A172 (cell line): ENCODE results near the gene CEP95. TPM values are rescaled to one million over a fixed set of nuclear protein-coding genes. Genes with fewer than 3 reads are reported as not detected.
"Not testable (repeated sequence)": the region's sequence is repeated elsewhere in the genome, so short reads cannot be mapped to it uniquely, and the experiment has no call there.

Source experiments
- DNase-seq: peaks from one replicate; pipeline ENCODE4 v3.0.0-alpha.2; 2015; ENCODE audit warnings: low spot score
- total RNA-seq: library from RNA; depleted of rRNA; stranded (reverse); fragments of >200 nt; shearing (Covaris generic); gene quantifications from 2 replicates; pipeline ENCODE4 v1.2.3, GENCODE V29; 2014; rRNA removed

Gene CEP95, protein sequence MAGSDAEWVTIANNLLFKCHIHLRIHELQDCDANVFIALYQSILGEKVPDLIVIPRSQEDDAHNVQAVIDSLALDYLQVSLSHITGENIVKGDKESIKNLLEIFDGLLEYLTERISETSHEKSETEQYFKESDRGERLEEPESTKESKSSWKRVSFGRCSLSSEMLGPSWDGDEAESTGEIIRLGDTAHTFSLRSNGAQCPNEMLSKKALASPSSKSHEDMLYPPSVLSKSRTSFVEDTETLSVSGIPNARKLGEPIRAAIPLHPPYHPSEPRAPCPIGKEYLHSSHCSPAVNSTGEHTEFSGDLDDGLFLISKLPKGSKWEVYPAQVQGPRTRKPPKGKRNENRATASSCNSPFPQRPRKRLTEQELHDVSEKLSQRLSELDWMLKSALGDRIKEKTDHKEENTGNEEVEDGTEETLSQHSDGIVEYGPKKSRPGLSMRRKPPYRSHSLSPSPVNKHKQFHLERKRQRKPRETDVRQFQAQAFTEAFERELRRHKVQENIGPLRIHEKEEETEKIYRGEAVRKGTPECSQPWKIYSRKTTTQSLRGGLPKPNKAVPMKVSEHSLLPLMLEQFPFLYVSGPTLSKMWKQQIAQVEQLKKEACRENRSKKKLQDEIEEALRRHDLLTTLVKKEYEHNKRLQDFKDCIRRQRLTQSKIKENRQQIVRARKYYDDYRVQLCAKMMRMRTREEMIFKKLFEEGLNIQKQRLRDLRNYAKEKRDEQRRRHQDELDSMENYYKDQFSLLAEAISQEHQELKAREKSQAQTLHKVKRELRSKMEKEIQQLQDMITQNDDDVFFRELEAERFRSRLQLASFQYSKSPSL
- 15.5 and 36.7 TPM in 2 replicates for total RNA-seq

DNA sequence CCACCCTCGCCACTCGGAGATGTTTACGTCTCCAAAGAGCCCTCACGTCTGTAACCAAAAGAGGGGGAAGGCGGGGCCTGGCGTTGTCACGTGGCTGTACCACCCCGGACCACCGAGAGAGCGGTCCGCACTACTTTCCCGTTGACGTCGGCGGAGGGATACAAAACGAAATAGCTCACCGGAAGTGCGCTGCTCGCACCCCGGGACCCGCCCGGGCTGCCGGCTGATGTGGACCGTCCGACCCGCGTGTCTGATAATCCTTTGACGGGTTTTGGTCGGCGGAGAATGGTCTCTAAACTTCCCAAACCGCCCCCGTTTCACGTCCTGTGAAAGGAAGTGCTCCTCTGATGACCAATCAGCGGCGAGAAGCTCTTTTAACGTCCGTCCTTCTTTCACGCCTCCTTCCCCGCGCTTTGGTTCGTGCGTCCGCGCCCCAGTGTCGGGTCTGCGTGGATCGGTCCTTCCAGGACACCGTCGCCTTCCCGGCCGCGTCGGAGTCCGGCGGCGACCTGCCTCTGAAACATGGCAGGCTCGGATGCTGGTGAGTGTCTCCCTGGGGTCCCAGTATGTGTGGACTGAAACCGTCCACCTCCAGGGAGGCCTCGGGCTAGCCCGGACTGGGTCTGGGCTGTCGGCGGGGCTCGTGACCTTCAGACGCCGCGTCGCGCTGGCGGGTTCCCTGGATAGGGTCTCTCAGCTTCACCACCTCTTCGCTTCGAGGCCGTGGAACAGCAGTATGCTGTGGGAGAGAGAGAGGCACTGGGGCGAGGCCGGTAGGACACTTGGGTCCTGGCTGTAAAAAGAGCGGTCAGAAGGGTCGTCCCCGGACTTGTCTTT, at the start of gene CEP95:
Gene CEP95 (plus strand): TSS at position 402 of the 837 bp plus-strand sequence. CDS start 121 bp downstream, at position 523.
- DNase-seq: no peak

DNA sequence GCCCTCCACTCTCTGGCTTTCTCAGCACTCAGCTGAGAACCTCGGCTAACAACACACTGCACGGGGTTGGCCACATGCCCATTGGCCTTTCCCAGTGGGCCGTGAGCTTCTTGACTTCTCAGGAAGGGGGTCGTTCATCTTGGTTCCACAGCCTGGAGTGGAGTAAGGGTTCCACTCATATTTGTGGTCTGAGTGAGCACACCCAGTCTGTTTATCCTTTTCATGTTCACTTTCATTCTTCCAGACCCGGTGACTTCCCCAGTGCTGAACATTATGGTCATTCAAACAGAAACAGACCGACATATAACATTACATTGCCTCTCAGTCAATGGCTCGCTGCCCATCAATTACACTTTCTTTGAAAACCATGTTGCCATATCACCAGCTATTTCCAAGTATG, 49.6 kb upstream of the CEP95 start:
- no peak for DNase-seq

DNA sequence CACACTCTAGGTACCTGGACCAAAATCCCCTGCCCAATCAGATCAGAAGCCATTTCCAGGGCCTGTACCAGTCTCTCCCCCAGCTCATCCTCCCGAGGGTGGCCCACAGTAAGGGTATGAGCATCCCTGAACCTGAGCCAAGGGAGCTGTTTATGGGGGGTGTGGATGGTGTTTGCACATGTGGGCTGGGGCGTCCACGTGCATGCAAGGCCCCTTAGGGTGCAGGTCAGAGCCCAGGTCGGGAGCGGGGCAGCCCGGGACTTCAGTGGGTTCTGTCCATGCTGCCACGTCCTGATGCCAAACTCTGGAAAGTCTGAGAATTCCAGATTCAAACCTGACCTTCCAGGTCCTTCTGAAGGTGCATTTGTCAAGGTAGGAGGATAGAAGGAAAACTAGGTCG, 48.0 kb upstream of the CEP95 start:
- no peak for DNase-seq

GRCh38 chr17:64459284-64459747, 47.5 kb upstream of the CEP95 start:
- peak; percentile 54 for DNase-seq

- not testable (repeated sequence) for DNase-seq
Measured at GRCh38 chr17:64459818-64460217, 47.0 kb upstream of the CEP95 start.

GRCh38 chr17:64460955-64461354, 45.8 kb upstream of the CEP95 start:
- no peak for DNase-seq

DNA sequence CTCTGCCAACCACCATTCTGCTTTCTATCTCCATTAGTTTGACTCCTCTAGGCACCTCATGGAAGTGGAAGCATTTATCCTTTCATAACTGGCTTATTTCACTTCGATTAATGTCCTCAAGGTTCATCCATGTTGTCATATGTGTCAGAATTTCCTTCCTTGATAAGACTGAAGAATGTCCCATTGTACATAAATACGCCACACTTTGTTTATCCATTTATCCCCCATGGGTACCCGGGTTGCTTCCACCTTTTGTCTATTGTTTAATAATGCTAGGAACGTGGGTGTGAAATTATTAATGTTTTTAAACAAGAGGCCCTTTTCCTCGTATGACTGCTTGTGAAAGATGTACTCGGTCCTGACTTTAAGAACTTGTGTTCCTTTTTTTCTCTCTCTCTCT, 45.0 kb upstream of the CEP95 start:
- DNase-seq: no peak

DNA sequence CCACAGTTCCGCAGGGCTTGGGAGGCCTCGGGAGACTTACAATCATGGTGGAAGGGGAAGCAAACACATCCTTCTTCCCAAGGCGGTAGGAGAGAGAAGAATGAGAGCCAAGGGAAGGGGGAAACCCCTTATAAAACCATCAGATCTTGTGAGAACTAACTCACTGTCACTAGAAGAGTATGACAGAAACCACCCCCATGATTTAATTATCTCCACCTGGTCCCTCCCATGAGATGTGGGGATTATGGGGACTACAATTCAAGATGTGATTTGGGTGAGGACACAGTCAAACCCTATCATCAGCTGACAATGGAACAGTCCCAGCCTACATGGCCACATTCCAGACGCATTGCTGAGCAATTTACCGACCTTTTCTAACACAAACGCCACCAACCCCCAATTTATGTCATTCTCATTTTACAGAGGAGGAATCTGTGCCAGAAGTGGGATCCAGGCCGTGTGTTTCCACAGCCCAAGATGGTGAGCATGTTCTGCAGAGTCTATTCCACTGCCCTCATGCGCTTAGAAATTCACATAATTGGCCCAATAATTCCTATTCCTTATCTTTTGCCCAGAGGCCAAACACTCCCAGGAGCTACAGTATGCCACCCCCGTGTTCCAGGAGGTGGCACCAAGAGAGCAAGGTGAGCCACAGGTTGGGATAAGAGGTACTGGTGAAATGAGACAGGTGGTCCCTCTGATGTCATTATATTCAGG, 40.6 kb upstream of the CEP95 start:
- DNase-seq: no peak

- not testable (repeated sequence) for DNase-seq
Measured at GRCh38 chr17:64466834-64467233, 39.9 kb upstream of the CEP95 start.

GRCh38 chr17:64470625-64471024, 36.2 kb upstream of the CEP95 start:
- DNase-seq: no peak

DNA sequence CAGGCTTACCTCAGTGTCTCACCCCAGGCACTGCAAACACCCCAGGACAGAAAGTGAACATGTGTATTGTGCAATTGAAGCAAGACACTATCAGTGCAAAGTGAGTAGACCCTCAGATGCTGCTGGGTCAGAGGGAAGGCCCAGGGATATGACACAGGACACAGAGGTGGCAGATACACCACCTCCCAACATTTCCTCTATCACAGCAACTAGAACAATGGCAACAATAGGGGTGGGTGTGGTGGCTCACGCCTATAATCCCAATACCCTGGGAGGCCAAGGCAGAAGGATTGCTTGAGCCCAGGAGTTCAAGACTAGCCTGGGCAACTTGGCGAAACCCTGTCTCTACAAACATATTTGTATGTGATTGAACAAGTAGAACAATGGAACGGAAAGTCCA, 35.3 kb upstream of the CEP95 start:
- DNase-seq: no peak

DNA sequence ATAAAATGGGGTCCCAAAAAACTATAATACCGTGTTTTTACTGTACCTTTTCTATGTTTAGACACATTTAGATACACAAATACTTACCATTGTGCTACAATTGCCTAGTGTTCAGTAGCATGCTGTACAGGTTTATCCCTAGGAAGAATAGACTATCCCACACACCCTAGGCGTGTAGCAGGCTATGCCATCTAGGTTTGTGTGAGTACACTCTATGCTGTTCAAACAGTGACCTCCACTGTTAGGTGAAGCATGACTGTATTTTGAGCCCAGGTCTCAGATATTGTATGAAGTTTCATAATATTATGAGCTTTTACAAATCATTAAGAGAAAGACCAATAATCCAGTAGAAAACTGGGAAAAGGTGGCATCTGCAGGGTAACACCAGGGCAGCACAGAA, 34.2 kb upstream of the CEP95 start:
- DNase-seq: no peak

- DNase-seq: no peak
Measured at GRCh38 chr17:64477849-64478248, 28.9 kb upstream of the CEP95 start.

DNA sequence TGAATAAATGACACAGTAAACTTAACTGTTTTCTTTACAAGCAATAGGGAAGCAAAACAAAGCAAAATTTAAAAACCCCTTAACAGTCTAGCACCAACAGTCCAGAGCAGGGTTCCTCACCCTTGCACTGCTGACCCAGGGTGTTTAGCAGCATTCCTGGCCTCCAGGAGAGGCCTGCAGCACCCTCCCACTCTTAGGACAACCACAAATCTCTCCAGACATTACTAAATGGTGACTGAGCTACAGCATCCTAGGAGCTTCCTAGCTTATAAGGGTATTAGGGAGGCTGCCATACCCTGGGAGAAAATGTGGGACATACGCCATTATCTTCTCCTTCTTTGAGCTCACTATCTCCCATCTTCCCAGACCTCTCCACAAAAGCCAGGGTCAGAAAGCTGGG, 25.8 kb upstream of the CEP95 start:
- DNase-seq: no peak

GRCh38 chr17:64484380-64484779, 22.4 kb upstream of the CEP95 start:
- no peak for DNase-seq

- DNase-seq: no peak
Measured at GRCh38 chr17:64488301-64488700, 18.5 kb upstream of the CEP95 start.

DNA sequence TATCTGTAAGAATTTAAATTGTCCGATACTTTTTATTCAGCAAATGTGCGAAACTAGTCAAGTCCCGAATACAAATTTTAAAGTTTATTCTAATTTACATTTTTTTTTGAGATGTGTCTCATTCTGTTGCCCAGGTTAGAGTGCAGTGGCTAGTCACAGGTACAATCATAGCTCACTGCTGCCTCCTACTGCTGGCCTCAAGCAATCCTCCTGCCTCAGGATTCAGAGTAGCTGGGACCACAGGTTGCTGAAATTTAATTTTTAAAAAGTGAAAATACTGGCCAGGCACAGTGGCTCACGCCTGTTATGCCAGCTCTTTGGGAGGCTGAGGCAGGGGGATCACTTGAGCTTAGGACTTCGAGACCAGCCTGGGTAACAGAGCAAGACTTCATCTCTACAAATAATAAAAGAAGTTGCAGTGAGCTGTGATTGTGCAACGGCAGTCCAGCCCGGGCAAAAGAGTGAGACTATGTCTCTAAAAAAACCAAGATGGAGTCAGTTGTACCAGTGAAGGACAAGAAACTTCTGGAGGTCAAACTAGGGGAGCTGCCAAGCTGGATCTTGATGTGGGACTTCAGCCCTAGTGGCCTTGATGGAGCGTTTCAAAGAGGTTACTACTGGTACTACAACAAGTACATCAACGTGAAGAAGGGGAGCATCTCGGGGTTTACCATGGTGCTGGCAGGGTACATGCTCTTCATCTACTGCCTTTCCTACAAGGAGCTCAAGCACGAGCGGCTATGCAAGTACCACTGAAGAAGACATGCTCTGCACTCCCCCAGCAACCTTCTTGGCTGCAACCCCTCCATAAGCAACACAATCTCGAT, 15.5 kb upstream of the CEP95 start:
- DNase-seq: peak; percentile 50

GRCh38 chr17:64491994-64492393, 14.8 kb upstream of the CEP95 start:
- no peak for DNase-seq

DNA sequence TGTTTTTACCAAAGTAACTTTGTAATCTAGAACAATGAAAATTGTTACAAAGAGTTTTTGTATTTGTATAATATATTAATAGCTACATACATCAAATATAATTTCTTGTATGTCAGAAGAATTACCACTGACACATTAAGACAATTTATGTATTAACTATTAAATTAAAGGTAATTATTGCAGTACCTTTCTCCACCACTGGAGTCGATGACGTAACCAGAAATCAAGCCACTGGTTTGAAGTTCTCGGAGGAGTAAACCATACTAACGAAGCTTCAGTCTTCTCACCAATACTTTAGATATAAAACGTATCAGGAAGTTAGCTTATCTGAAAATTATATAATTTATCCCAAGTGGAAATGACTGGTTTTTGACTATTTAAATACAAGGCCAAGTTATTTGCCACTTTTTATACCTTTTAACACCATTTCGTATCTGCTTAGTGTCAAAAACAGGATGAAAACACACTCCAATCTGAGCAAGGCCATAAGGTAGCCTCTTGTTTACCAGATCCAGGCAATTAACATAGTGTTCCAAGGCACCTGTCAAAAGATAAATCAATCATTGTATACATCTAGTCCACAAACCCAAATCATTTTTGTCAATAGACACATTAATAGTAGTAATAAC, 14.2 kb upstream of the CEP95 start:
- no peak for DNase-seq

DNA sequence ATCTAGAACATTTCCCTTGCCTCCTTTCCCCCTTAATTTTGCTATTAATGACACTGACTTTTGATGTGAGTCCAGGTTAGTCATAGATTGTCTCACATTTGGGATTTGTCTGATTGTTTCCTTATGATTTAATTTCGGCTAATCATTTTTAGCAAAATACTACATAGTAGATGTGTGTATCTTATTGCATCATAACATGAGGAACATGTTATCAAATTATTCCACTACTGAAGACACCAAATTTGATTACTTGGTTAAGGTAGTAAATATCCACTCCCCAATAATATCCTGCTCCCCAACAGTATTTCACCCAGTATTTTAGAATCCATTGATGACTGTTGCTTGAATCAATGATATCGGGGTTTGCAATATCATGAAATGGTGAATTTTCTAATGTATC, 12.7 kb upstream of the CEP95 start:
- DNase-seq: no peak
